HepG2 (cell line): ENCODE data around the gene MARK2. TPM values are rescaled to one million over a fixed set of nuclear protein-coding genes. Genes with fewer than 3 reads are reported as not detected.
A peak's percentile ranks its signal among the peaks of the same experiment; 100 is the strongest.

Experiments used
- BRD4 ChIP-seq: sonication (generic); formaldehyde crosslinking; IDR thresholded peaks from 2 replicates; pipeline ENCODE4 v1.4.0; 2020; ENCODE audit warnings: missing genetic modification reagents
- ELF1 ChIP-seq: sonication (generic); formaldehyde crosslinking; IDR thresholded peaks from 2 replicates; pipeline ENCODE4 v1.4.0; 2020; ENCODE audit warnings: missing genetic modification reagents
- ETV6 ChIP-seq: sonication (generic); formaldehyde crosslinking; conservative IDR thresholded peaks from 2 replicates; pipeline ENCODE4 v1.4.0; 2020; ENCODE audit warnings: missing genetic modification reagents
- EZH2 ChIP-seq: conservative IDR thresholded peaks from 2 replicates; pipeline ENCODE4 v1.6.1; 2012; ENCODE audit warnings: mild to moderate bottlenecking, low read depth, low read length, moderate library complexity
- FIP1L1 ChIP-seq: fragments of 200-400 bp; formaldehyde crosslinking; IDR thresholded peaks from 2 replicates; pipeline ENCODE4 v1.6.1; 2018; ENCODE audit warnings: low read depth, mild to moderate bottlenecking, low read length, moderate library complexity, borderline replicate concordance; ENCODE audit not compliant: insufficient read depth
- GTF3A ChIP-seq: sonication (generic); formaldehyde crosslinking; conservative IDR thresholded peaks from 2 replicates; pipeline ENCODE4 v1.4.0; 2020; ENCODE audit warnings: mild to moderate bottlenecking, missing genetic modification reagents
- HNRNPL ChIP-seq: fragments of 200-400 bp; formaldehyde crosslinking; IDR thresholded peaks from 2 replicates; pipeline ENCODE4 v1.6.1; 2017; ENCODE audit warnings: mild to moderate bottlenecking, low read depth, low read length
- KDM6A ChIP-seq: IDR thresholded peaks from 2 replicates; pipeline ENCODE4 v1.6.1; 2016; ENCODE audit warnings: low read depth
- MTA3 ChIP-seq: sonication (generic); formaldehyde crosslinking; IDR thresholded peaks from 2 replicates; pipeline ENCODE4 v1.4.0; 2020; ENCODE audit warnings: missing genetic modification reagents
- PAXIP1 ChIP-seq: sonication (generic); formaldehyde crosslinking; conservative IDR thresholded peaks from 2 replicates; pipeline ENCODE4 v1.4.0; 2020; ENCODE audit warnings: mild to moderate bottlenecking, missing genetic modification reagents, moderate library complexity
- RBM39 ChIP-seq: fragments of 200-400 bp; formaldehyde crosslinking; IDR thresholded peaks from one replicate; pipeline ENCODE4 v1.6.1; 2018; ENCODE audit warnings: antibody characterized with exemption, mild to moderate bottlenecking, low read depth, low read length; ENCODE audit not compliant: poor library complexity, severe bottlenecking
- SP4 ChIP-seq: sonication (generic); formaldehyde crosslinking; IDR thresholded peaks from 2 replicates; pipeline ENCODE4 v1.8.1; 2023; ENCODE audit warnings: mild to moderate bottlenecking, missing genetic modification reagents
- SRSF1 ChIP-seq: fragments of 200-400 bp; formaldehyde crosslinking; optimal IDR thresholded peaks from 2 replicates; pipeline ENCODE3; 2017; ENCODE audit warnings: mild to moderate bottlenecking, low read depth, low read length, moderate library complexity
- TCF7 ChIP-seq: sonication (generic); IDR thresholded peaks from 2 replicates; pipeline ENCODE4 v1.6.1; 2016; ENCODE audit warnings: antibody characterized with exemption, low read depth
- TOE1 ChIP-seq: sonication (generic); formaldehyde crosslinking; IDR thresholded peaks from 2 replicates; pipeline ENCODE4 v1.4.0; 2020; ENCODE audit warnings: mild to moderate bottlenecking, missing genetic modification reagents
- U2AF1 ChIP-seq: fragments of 200-400 bp; formaldehyde crosslinking; optimal IDR thresholded peaks from 2 replicates; pipeline ENCODE3; 2017; ENCODE audit warnings: mild to moderate bottlenecking, low read depth, low read length
- ZBTB42 ChIP-seq: sonication (generic); formaldehyde crosslinking; IDR thresholded peaks from 2 replicates; pipeline ENCODE4 v1.5.0; 2020; ENCODE audit warnings: mild to moderate bottlenecking, missing genetic modification reagents
- ZNF430 ChIP-seq: sonication (generic); formaldehyde crosslinking; IDR thresholded peaks from 2 replicates; pipeline ENCODE4 v1.9.0; 2021; ENCODE audit warnings: mild to moderate bottlenecking, missing genetic modification reagents
- ZNF530 ChIP-seq: sonication (generic); formaldehyde crosslinking; IDR thresholded peaks from 2 replicates; pipeline ENCODE4 v1.5.0; 2020; ENCODE audit warnings: low read depth, mild to moderate bottlenecking, missing genetic modification reagents
- polyA plus RNA-seq, 8 experiments: library from polyadenylated mRNA; depleted of rRNA in 3 of 8; stranded (reverse) in 7 of 8; unstranded in 1 of 8; fragments of >200 nt; fragmentation: Illumina TruSeq in 4 of 8; extraction: Trizol in 4 of 8; gene quantifications; 2 replicates each; pipeline versions ENCODE4 v1.2.1 to v1.2.3, GENCODE V29; 2011 to 2016; ENCODE audit warnings: low read depth in 4 of 8, missing spikeins in 1 of 8, mixed read lengths in 1 of 8; ENCODE audit not compliant: insufficient read depth in 1 of 8
- total RNA-seq, 5 experiments: library from RNA; depleted of rRNA; stranded (reverse); fragments of >200 nt; fragmentation: Illumina TruSeq; extraction: Trizol; gene quantifications; 2 replicates each; pipeline ENCODE4 v1.2.3, GENCODE V29; 2016; ENCODE audit warnings: low read depth in 1 of 5
- TF ChIP-seq, protein P1 (sequence below): sonication (generic); formaldehyde crosslinking; IDR thresholded peaks from 2 replicates; pipeline ENCODE4 v1.4.0; 2020; ENCODE audit warnings: missing genetic modification reagents, borderline replicate concordance
- TF ChIP-seq, protein P2 (sequence below): IDR thresholded peaks from 2 replicates; pipeline ENCODE4 v1.6.1; 2012; ENCODE audit warnings: low read depth, low read length, improper control_type of control experiment
- TF ChIP-seq, protein P3 (sequence below): sonication (generic); formaldehyde crosslinking; IDR thresholded peaks from 2 replicates; pipeline ENCODE4 v1.4.0; 2020; ENCODE audit warnings: missing genetic modification reagents

MARK2 gene
- total and polyA plus RNA-seq, 2 of the 13 experiments (the other 11 are each of a cell fraction or from before 2014, with no cell fraction given) = 13.5 to 13.9 TPM

DNA sequence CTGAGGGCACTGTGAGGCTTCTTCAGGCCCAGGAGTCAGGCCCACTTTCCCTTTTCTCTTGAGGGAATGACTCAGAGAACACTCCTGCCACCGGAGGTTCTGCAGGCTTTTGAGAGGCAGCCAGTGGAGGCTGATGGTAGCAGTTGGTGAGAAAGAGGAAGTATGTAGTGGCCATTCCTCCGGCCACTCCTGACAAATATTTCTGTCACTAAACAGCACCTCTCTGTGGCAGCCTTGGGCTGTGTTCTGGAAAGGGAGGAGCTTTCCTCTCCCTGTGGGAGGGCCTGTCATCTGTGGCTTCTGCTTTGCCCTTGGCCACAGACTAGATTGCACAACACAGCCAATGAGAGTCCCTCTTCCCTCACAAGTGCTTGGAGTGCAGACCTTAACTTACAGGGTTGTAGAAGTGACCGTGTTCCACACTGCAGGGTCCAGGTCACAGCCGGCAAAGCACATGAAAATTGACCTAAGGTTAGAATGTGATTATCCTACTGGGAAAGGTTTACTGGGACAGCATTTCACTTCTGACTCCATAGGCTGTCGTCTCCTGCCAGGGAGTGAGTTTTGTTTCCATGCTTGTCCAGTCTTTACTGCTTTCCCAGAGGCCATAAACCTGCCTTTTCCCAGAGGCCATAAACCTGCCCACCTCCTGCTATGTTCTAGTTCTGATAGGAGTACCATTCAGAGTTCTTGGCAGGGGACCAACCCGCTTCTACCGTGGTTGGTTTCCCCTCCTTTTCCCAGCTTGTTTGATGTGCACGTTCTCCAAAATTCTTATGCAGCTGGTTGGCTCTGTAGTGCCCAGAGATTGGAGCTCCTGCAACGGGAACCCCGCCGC is 33.3 kb downstream of the MARK2 start (continued):
- no peak for TF ChIP-seq HNRNPL
- no peak for TF ChIP-seq SP4
- no peak for TF ChIP-seq GTF3A (CRISPR knock-in tag)
- TF ChIP-seq SRSF1 = no peak
- TF ChIP-seq KDM6A (CRISPR knock-in tag) = no peak
- peak; percentile 77 for TF ChIP-seq PAXIP1 (CRISPR knock-in tag)
- no peak for TF ChIP-seq U2AF1
- no peak for TF ChIP-seq MTA3 (CRISPR knock-in tag)
- TF ChIP-seq ZBTB42 (CRISPR knock-in tag) = no peak
- TF ChIP-seq BRD4 (CRISPR knock-in tag) = no peak
- no peak for TF ChIP-seq ZNF530
- TF ChIP-seq RBM39 = no peak
- TF ChIP-seq, protein P1, sequence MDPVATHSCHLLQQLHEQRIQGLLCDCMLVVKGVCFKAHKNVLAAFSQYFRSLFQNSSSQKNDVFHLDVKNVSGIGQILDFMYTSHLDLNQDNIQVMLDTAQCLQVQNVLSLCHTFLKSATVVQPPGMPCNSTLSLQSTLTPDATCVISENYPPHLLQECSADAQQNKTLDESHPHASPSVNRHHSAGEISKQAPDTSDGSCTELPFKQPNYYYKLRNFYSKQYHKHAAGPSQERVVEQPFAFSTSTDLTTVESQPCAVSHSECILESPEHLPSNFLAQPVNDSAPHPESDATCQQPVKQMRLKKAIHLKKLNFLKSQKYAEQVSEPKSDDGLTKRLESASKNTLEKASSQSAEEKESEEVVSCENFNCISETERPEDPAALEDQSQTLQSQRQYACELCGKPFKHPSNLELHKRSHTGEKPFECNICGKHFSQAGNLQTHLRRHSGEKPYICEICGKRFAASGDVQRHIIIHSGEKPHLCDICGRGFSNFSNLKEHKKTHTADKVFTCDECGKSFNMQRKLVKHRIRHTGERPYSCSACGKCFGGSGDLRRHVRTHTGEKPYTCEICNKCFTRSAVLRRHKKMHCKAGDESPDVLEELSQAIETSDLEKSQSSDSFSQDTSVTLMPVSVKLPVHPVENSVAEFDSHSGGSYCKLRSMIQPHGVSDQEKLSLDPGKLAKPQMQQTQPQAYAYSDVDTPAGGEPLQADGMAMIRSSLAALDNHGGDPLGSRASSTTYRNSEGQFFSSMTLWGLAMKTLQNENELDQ (CRISPR knock-in tag) = no peak
- TF ChIP-seq EZH2 = no peak
- TF ChIP-seq, protein P2, sequence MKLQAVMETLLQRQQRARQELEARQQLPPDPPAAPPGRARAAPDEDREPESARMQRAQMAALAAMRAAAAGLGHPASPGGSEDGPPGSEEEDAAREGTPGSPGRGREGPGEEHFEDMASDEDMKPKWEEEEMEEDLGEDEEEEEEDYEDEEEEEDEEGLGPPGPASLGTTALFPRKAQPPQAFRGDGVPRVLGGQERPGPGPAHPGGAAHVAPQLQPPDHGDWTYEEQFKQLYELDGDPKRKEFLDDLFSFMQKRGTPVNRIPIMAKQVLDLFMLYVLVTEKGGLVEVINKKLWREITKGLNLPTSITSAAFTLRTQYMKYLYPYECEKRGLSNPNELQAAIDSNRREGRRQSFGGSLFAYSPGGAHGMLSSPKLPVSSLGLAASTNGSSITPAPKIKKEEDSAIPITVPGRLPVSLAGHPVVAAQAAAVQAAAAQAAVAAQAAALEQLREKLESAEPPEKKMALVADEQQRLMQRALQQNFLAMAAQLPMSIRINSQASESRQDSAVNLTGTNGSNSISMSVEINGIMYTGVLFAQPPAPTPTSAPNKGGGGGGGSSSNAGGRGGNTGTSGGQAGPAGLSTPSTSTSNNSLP = peak; percentile 30; the same call in 1 of the 2 replicates
- no peak for TF ChIP-seq TCF7
- TF ChIP-seq ETV6 (CRISPR knock-in tag) = no peak
- TF ChIP-seq ELF1 (CRISPR knock-in tag) = peak; percentile 77
- TF ChIP-seq, protein P3, sequence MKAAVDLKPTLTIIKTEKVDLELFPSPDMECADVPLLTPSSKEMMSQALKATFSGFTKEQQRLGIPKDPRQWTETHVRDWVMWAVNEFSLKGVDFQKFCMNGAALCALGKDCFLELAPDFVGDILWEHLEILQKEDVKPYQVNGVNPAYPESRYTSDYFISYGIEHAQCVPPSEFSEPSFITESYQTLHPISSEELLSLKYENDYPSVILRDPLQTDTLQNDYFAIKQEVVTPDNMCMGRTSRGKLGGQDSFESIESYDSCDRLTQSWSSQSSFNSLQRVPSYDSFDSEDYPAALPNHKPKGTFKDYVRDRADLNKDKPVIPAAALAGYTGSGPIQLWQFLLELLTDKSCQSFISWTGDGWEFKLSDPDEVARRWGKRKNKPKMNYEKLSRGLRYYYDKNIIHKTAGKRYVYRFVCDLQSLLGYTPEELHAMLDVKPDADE (CRISPR knock-in tag) = no peak
- TF ChIP-seq FIP1L1 = no peak
- peak; percentile 65; the same call in 1 of the 2 replicates for TF ChIP-seq ZNF430
- no peak for TF ChIP-seq TOE1 (CRISPR knock-in tag)
